Keratinocyte (primary cell): Measurements from ENCODE around the gene PDZD2. TPM values are rescaled to one million over a fixed set of nuclear protein-coding genes. Genes with fewer than 3 reads are reported as not detected.
A peak's percentile ranks its signal among the peaks of the same experiment; 100 is the strongest.

Experiments used
- DNase-seq: peaks from one replicate; pipeline ENCODE4 v3.0.0-alpha.2; 2011; ENCODE audit warnings: low read depth, missing footprints, low spot score
- FAIRE-seq: peaks from 2 replicates; lab custom pipeline; 2011; peaks lifted over from hg19 to GRCh38; lab: Jason Lieb, UNC
- H2AFZ ChIP-seq: 2 replicates; pipeline ENCODE4 v1.6.0; 2012; ENCODE audit warnings: low read length, control low read depth, inconsistent platforms; ENCODE audit not compliant: control insufficient read depth
- H3K27ac ChIP-seq: 2 replicates; pipeline ENCODE4 v1.5.1; 2011; ENCODE audit warnings: low read length; ENCODE audit not compliant: control insufficient read depth, insufficient read depth
- H3K27me3 ChIP-seq: 3 replicates; pipeline ENCODE4 v1.6.0; 2011; ENCODE audit warnings: low read length; ENCODE audit not compliant: control insufficient read depth, insufficient read depth; ENCODE audit errors: extremely low read depth
- H3K36me3 ChIP-seq, 2 experiments: 2 replicates in 1 of 2; 3 replicates in 1 of 2; pipeline ENCODE4 v1.5.1; 2011; ENCODE audit warnings: low read length in 2 of 2, mild to moderate bottlenecking in 1 of 2; ENCODE audit not compliant: control insufficient read depth in 2 of 2, insufficient read depth in 2 of 2; ENCODE audit errors: extremely low read depth in 1 of 2
- H3K4me1 ChIP-seq: 3 replicates; pipeline ENCODE4 v1.5.1; 2011; ENCODE audit warnings: low read length; ENCODE audit not compliant: control insufficient read depth, insufficient read depth; ENCODE audit errors: extremely low read depth
- H3K4me2 ChIP-seq: 3 replicates; pipeline ENCODE4 v1.6.0; 2011; ENCODE audit warnings: low read depth, low read length; ENCODE audit not compliant: control insufficient read depth, insufficient read depth; ENCODE audit errors: extremely low read depth
- H3K4me3 ChIP-seq, 3 experiments: fragments of 200-600 bp in 1 of 3; sonication (generic) in 1 of 3; 2 replicates in 2 of 3; 3 replicates in 1 of 3; pipeline ENCODE4 v1.5.1; 2011 to 2016; ENCODE audit warnings: low read length in 3 of 3, mild to moderate bottlenecking in 3 of 3, control low read depth in 2 of 3, inconsistent platforms in 1 of 3, low read depth in 1 of 3, mixed read lengths in 1 of 3, mixed run types in 1 of 3, moderate library complexity in 1 of 3; ENCODE audit not compliant: control insufficient read depth in 2 of 3, insufficient read depth in 2 of 3; ENCODE audit errors: extremely low read depth in 1 of 3
- H3K79me2 ChIP-seq: 2 replicates; pipeline ENCODE4 v1.6.0; 2012; ENCODE audit warnings: low read length; ENCODE audit not compliant: control insufficient read depth, insufficient read depth
- H3K9ac ChIP-seq: 3 replicates; pipeline ENCODE4 v1.6.0; 2011; ENCODE audit warnings: low read length; ENCODE audit not compliant: control insufficient read depth, insufficient read depth; ENCODE audit errors: extremely low read depth
- H3K9me1 ChIP-seq: 3 replicates; pipeline ENCODE4 v1.6.0; 2011; ENCODE audit warnings: low read length; ENCODE audit not compliant: control insufficient read depth, insufficient read depth; ENCODE audit errors: extremely low read depth
- H3K9me3 ChIP-seq: 2 replicates; pipeline ENCODE4 v1.5.1; 2012; ENCODE audit warnings: low read depth, low read length; ENCODE audit not compliant: control insufficient read depth
- H4K20me1 ChIP-seq: 3 replicates; pipeline ENCODE4 v1.6.0; 2011; ENCODE audit warnings: low read length; ENCODE audit not compliant: control insufficient read depth, insufficient read depth; ENCODE audit errors: extremely low read depth
- CTCF ChIP-seq, 3 experiments: IDR thresholded peaks in 1 of 3; conservative IDR thresholded peaks in 1 of 3; optimal IDR thresholded peaks in 1 of 3; 2 replicates in 2 of 3; 3 replicates in 1 of 3; pipeline versions ENCODE3 to v1.5.1; 2011; ENCODE audit warnings: low read length in 3 of 3, mild to moderate bottlenecking in 3 of 3, moderate library complexity in 2 of 3, control low read depth in 1 of 3, inconsistent platforms in 1 of 3; ENCODE audit not compliant: insufficient read depth in 2 of 3; ENCODE audit errors: extremely low read depth in 1 of 3
- EZH2 ChIP-seq: IDR thresholded peaks from one replicate; pipeline ENCODE4 v1.6.1; 2012; ENCODE audit warnings: inconsistent platforms, mild to moderate bottlenecking, low read length, moderate library complexity
- dilution Hi-C: fragments of 300-500 bp; cut with MboI; formaldehyde crosslinking; loops from one replicate; pipeline ENCODE4 v1.7.0; 2020; ENCODE audit warnings: low sequenced_read_pairs; ENCODE audit not compliant: extremely low pct_ligation_motif_present
- polyA minus RNA-seq, 3 experiments: library from RNA; depleted of rRNA, polyadenylated mRNA; stranded (reverse); fragments of >200 nt; gene quantifications; 1 replicate in 1 of 3; 2 replicates in 1 of 3; 3 replicates in 1 of 3; pipeline ENCODE4 v1.2.3, GENCODE V29; 2011
- polyA plus RNA-seq, 5 experiments: library from polyadenylated mRNA; depleted of rRNA in 3 of 5; stranded (reverse) in 3 of 5; stranded (forward) in 1 of 5; unstranded in 1 of 5; fragments of >200 nt; gene quantifications; 1 replicate in 1 of 5; 2 replicates in 3 of 5; 3 replicates in 1 of 5; pipeline versions ENCODE4 v1.2.1 to v1.2.3, GENCODE V29; 2011 to 2012; ENCODE audit warnings: missing spikeins in 2 of 5, low read depth in 1 of 5, low replicate concordance in 1 of 5

The PDZD2 gene
- polyA plus RNA-seq (3.1 to 8.4 TPM (median 7.3 TPM) in 3 replicates), polyA minus RNA-seq (16.9 to 20.6 TPM (median 19.1 TPM) in 3 replicates)
- polyA plus RNA-seq (2011; ENCODE audit: low read depth): 25.0 TPM
- 4.8 and 5.4 TPM in 2 replicates for polyA plus RNA-seq (2011; cell fraction: cytosol; rRNA removed)
- 12.4 and 15.1 TPM in 2 replicates for polyA plus RNA-seq (2011; cell fraction: nucleus; rRNA removed)
- 6.6 and 25.6 TPM in 2 replicates for polyA plus RNA-seq (2012; ENCODE audit: low replicate concordance)
- polyA minus RNA-seq (2011; cell fraction: cytosol; rRNA and poly(A)+ RNA removed): 3.5 TPM
- polyA minus RNA-seq (2011; cell fraction: nucleus; rRNA and poly(A)+ RNA removed): 12.3 and 24.3 TPM in 2 replicates

- dilution Hi-C loops: no loop called here
- H4K20me1 ChIP-seq: no peaks in the 10 kb centered on the region
- no peaks in the 10 kb centered on the region for H3K4me1 ChIP-seq
- no peak for DNase-seq
- no peak within 1 kb of the TSS for H3K27ac ChIP-seq
- H3K27me3 ChIP-seq: peaks cover 18% of the 10 kb centered on the region
- peak within 1 kb of the TSS; percentile 8 for H3K9ac ChIP-seq
- peak within 1 kb of the TSS; percentile 57 for H3K4me2 ChIP-seq
- no peaks in the 10 kb centered on the region for H3K79me2 ChIP-seq
- no peak for FAIRE-seq
- H3K9me3 ChIP-seq: no peaks in the 10 kb centered on the region
- H3K4me3 ChIP-seq: peak within 1 kb of the TSS; percentile 48 to 69 (median 66)
- no peaks in the 10 kb centered on the region for H3K36me3 ChIP-seq
- TF ChIP-seq CTCF (optimal IDR thresholded peaks at IDR 0.05 in 1 of 3, IDR thresholded peaks at IDR 0.05 in 1 of 3, conservative IDR thresholded peaks at IDR 0.05 in 1 of 3; ENCODE audit: extremely low read depth in 1 of 3, insufficient read depth in 2 of 3, low read length in 3 of 3) (peak; percentile 21 to 77 (median 58)), EZH2 (no peak)
- H2AFZ ChIP-seq: peak within 1 kb of the TSS; percentile 68
- no peaks in the 10 kb centered on the region for H3K9me1 ChIP-seq
Measured at GRCh38 chr5:31638748-31639418, at the start of gene PDZD2. PDZD2 (plus strand) TSS chr5:31639131.

GRCh38 chr5:31593665-31594064, 45.3 kb upstream of the PDZD2 start:
- dilution Hi-C loops: no loop called here
- FAIRE-seq (no peak), DNase-seq (no peak)
- no peak overlapping the region for H3K4me3 ChIP-seq
- H3K27ac ChIP-seq: no peak overlapping the region
- H3K4me2 ChIP-seq: no peak overlapping the region
- no peaks in the 10 kb centered on the region for H3K79me2 ChIP-seq
- no peak overlapping the region for H2AFZ ChIP-seq
- peaks cover 2% of the 10 kb centered on the region for H3K4me1 ChIP-seq
- H3K9me3 ChIP-seq: no peaks in the 10 kb centered on the region
- no peaks in the 10 kb centered on the region for H4K20me1 ChIP-seq
- H3K9ac ChIP-seq: no peak overlapping the region
- no peaks in the 10 kb centered on the region for H3K9me1 ChIP-seq
- no peaks in the 10 kb centered on the region for H3K27me3 ChIP-seq
- no peaks in the 10 kb centered on the region for H3K36me3 ChIP-seq
- TF ChIP-seq CTCF (optimal IDR thresholded peaks at IDR 0.05 in 1 of 3, IDR thresholded peaks at IDR 0.05 in 1 of 3, conservative IDR thresholded peaks at IDR 0.05 in 1 of 3; ENCODE audit: extremely low read depth in 1 of 3, insufficient read depth in 2 of 3, low read length in 3 of 3) (no peak), EZH2 (no peak)
